ENCODE data around the gene ARHGEF17. TPM values are rescaled to one million over a fixed set of nuclear protein-coding genes. Genes with fewer than 3 reads are reported as not detected.

The ARHGEF17 gene
- total and polyA plus RNA-seq, 2 of the 8 experiments (the other 6 are each of a cell fraction or from before 2014, with no cell fraction given): 11.3 to 14.6 TPM

- Histone ChIP-seq H3K23me2 (ENCODE audit: low read depth, low read length) (peaks cover 18% of the 10 kb centered on the region), H2BK120ac (replicated peaks; ENCODE audit: low read depth, low read length) (no peak overlapping the region), H3K56ac (replicated peaks; ENCODE audit: insufficient read length, low read depth, low read length) (no peak overlapping the region), H3K4me3 (ENCODE audit: extremely low read depth in 1 of 4, insufficient read depth in 2 of 4, low read depth in 3 of 4, low read length in 4 of 4) (peak overlapping the region; percentile 11 to 56 (median 39); a peak in 7 of 8 replicates), H3K27ac (ENCODE audit: low read depth, low read length) (0 out of 2 replicates have a peak overlapping the region, but pooled peaks have one; percentile 32), H2AFZ (ENCODE audit: low read length) (peak overlapping the region; percentile 73; the same call in 1 of the 2 replicates), H3K9me3 (ENCODE audit: insufficient read depth in 2 of 2, low read depth in 1 of 2, low read length in 1 of 2) (no peaks in the 10 kb centered on the region), H3K36me3 (ENCODE audit: control insufficient read depth in 2 of 4, insufficient read depth in 4 of 4, low read length in 3 of 4) (no peaks in the 10 kb centered on the region), H2BK12ac (ENCODE audit: low read depth, low read length) (0 out of 2 replicates have a peak overlapping the region, but pooled peaks have one; percentile 60), H4K20me1 (replicated peaks in 1 of 2; ENCODE audit: control insufficient read depth in 1 of 2, insufficient read depth in 2 of 2, low read length in 2 of 2) (peaks cover 10 to 20% of the 10 kb centered on the region in 2 experiments), H3K4me2 (ENCODE audit: insufficient read depth in 1 of 2, low read depth in 2 of 2, low read length in 2 of 2) (peak overlapping the region; percentile 37 to 83), H3K9ac (replicated peaks in 1 of 4; ENCODE audit: extremely low read depth in 1 of 4, low read depth in 3 of 4, low read length in 3 of 4) (peak overlapping the region in 2 of 4 experiments; percentile 9 to 23; a peak in 4 of 7 replicates), H3K79me2 (ENCODE audit: control insufficient read depth in 1 of 2, insufficient read depth in 2 of 2, low read length in 2 of 2) (no peaks in the 10 kb centered on the region), H3K4ac (replicated peaks; ENCODE audit: insufficient read length, low read depth, low read length) (no peak overlapping the region), H3K14ac (ENCODE audit: insufficient read length) (no peak overlapping the region), H3K27me3 (replicated peaks in 1 of 4; ENCODE audit: control insufficient read depth in 3 of 4, extremely low read depth in 1 of 4, insufficient read depth in 3 of 4, low read length in 3 of 4) (peaks cover 0 to 39% (median 27%) of the 10 kb centered on the region in 4 experiments; a peak in 6 of 7 replicates), H3K4me1 (replicated peaks in 1 of 4; ENCODE audit: control insufficient read depth in 3 of 4, insufficient read depth in 4 of 4, low read length in 3 of 4) (peaks cover 3 to 20% (median 7%) of the 10 kb centered on the region in 4 experiments; a peak in 6 of 7 replicates), H2AK5ac (ENCODE audit: low read depth, low read length) (no peak overlapping the region), H2BK15ac (ENCODE audit: low read length) (0 out of 2 replicates have a peak overlapping the region, but pooled peaks have one; percentile 55), H4K5ac (ENCODE audit: insufficient read length, low read depth, low read length) (no peak overlapping the region), H3K23ac (ENCODE audit: insufficient read length) (no peak overlapping the region), H2BK20ac (ENCODE audit: low read length) (no peak overlapping the region; the same call in 1 of the 2 replicates), H4K8ac (ENCODE audit: extremely low read depth, insufficient read depth, low read length) (no peak overlapping the region; the same call in 1 of the 2 replicates), H3K18ac (ENCODE audit: extremely low read depth, low read length) (peak overlapping the region; percentile 7; the same call in 1 of the 2 replicates), H3K79me1 (ENCODE audit: low read depth, low read length) (peaks cover 3% of the 10 kb centered on the region; the same call in 1 of the 2 replicates), H4K91ac (replicated peaks; ENCODE audit: insufficient read length, low read length) (peak overlapping the region; percentile 6), H2BK5ac (ENCODE audit: low read depth, low read length) (0 out of 2 replicates have a peak overlapping the region, but pooled peaks have one; percentile 54)
- ChIA-PET CTCF (ENCODE audit: partially characterized antibody) (interaction anchor here (0.6 to 25.1 kb wide), 24 partner anchors 8 to 560 kb away, joined by 3 to 383 read pairs (median 5); no protein-coding TSS in a partner anchor), POLR2A (ENCODE audit: partially characterized antibody) (interaction anchor here (0.6 to 7.8 kb wide), 4 partner anchors 9 to 84 kb away, joined by 3 to 91 read pairs (median 16); no protein-coding TSS in a partner anchor)
- 10% methylated on average over 18 of the region's 18 CpGs; no CpG with 5 or more reads in 1 of the 2 experiments for WGBS, 2 experiments (ENCODE audit: extremely low coverage in 1 of 2, insufficient coverage in 1 of 2, insufficient read length in 1 of 2, insufficient replicate concordance in 2 of 2, low coverage in 1 of 2, low lambda C conversion rate in 2 of 2, missing lambda C conversion rate in 1 of 2)
- TF ChIP-seq SUZ12 (IDR thresholded peaks at IDR 0.05; ENCODE audit: low read length): no peak
- 0 out of 2 replicates have a peak, but pooled peaks have one; percentile 8 for TF ChIP-seq E2F6 (IDR thresholded peaks at IDR 0.05)
- peak; percentile 78; the same call in 1 of the 2 replicates for TF ChIP-seq TEAD4 (IDR thresholded peaks at IDR 0.05; ENCODE audit: low read depth, low read length)
- 0 out of 2 replicates have a peak, but pooled peaks have one; percentile 30 for TF ChIP-seq SP4 (IDR thresholded peaks at IDR 0.05; ENCODE audit: low read length)
- TF ChIP-seq CBX8 (IDR thresholded peaks at IDR 0.05; ENCODE audit: borderline replicate concordance, low read depth, low read length): no peak
- peak in 1 of 2 experiments; percentile 61; a peak in 1 of 3 replicates for TF ChIP-seq EP300 (IDR thresholded peaks at IDR 0.05; ENCODE audit: borderline replicate concordance in 1 of 2, low read depth in 2 of 2, low read length in 2 of 2)
- peak; percentile 72; the same call in 1 of the 2 replicates for TF ChIP-seq RBBP5 (IDR thresholded peaks at IDR 0.05; ENCODE audit: borderline replicate concordance, low read depth, low read length)
- TF ChIP-seq BACH1 (IDR thresholded peaks at IDR 0.05; ENCODE audit: low read length): no peak
- no peak for TF ChIP-seq JUN (IDR thresholded peaks at IDR 0.05; ENCODE audit: low read depth, low read length)
- no peak for FAIRE-seq
- no peak for DNase-seq (ENCODE audit: low read depth in 1 of 2, low spot score in 2 of 2)
Measured at GRCh38 chr11:73306977-73307322, 1.1 kb upstream of the ARHGEF17 start.

Data from H1 (cell line).